Body of pancreas (tissue), 4 donors: Measurements from ENCODE around the gene SLC45A1. TPM values are rescaled to one million over a fixed set of nuclear protein-coding genes. Genes with fewer than 3 reads are reported as not detected.

Experiments
- ATAC-seq: fragments of 150-250 bp; one replicate; pipeline ENCODE4 v1.9.1; 2016
- DNase-seq, 4 donors: peaks; one replicate each; pipeline ENCODE4 v3.0.0-alpha.2; 2019
- H3K27ac ChIP-seq, 4 donors: fragments of 200-600 bp; sonication (generic); 1 replicate in 3 of 4; 2 replicates in 1 of 4; pipeline versions ENCODE4 v1.5.1 to v1.6.1; 2016 to 2019; ENCODE audit warnings: mild to moderate bottlenecking in 1 of 4, mixed read lengths in 1 of 4, moderate library complexity in 1 of 4
- H3K27me3 ChIP-seq, 2 donors: fragments of 200-600 bp; sonication (generic); one replicate each; pipeline ENCODE4 v1.6.0; 2016; ENCODE audit warnings: mild to moderate bottlenecking in 1 of 2
- H3K36me3 ChIP-seq, 2 donors: fragments of 200-600 bp; sonication (generic); replicated peaks in 1 of 2; 2 replicates each; pipeline ENCODE4 v1.5.1; 2016; ENCODE audit warnings: low read depth in 2 of 2; ENCODE audit not compliant: insufficient read depth in 1 of 2
- H3K4me1 ChIP-seq: fragments of 200-600 bp; sonication (generic); one replicate; pipeline ENCODE4 v1.6.0; 2016
- H3K4me3 ChIP-seq, 2 donors: fragments of 200-600 bp; sonication (generic); 1 replicate in 1 of 2; 2 replicates in 1 of 2; pipeline ENCODE4 v1.5.1; 2016 to 2019
- H3K9me3 ChIP-seq, 3 donors: fragments of 200-600 bp; sonication (generic); 1 replicate in 2 of 3; 2 replicates in 1 of 3; pipeline ENCODE4 v1.5.1; 2016
- CTCF ChIP-seq, 7 experiments: fragments of 450-650 bp in 4 of 7; fragments of 200-600 bp in 3 of 7; sonication (generic) in 3 of 7; IDR thresholded peaks; one replicate each; pipeline ENCODE4 v1.5.1; 2016 to 2019; ENCODE audit warnings: antibody characterized with exemption in 7 of 7
- POLR2A ChIP-seq, 3 donors: fragments of 450-650 bp; IDR thresholded peaks; one replicate each; pipeline ENCODE4 v1.6.1; 2016; ENCODE audit warnings: antibody characterized with exemption in 3 of 3, mild to moderate bottlenecking in 2 of 3
- WGBS, 2 donors: methylation state at CpG; one replicate each; pipeline ENCODE4 v1.1.5; 2017; 5-methylcytosine and 5-hydroxymethylcytosine counted together
- intact Hi-C: fragments of 100-400 bp; cut with DNase I; formaldehyde crosslinking; loops from one replicate; pipeline ENCODE4 v1.15.1; 2023
- total RNA-seq, 2 donors: library from RNA; depleted of rRNA; stranded (reverse); fragments of >200 nt; gene quantifications; one replicate each; pipeline ENCODE4 v1.1.0, GENCODE V29; 2016

The SLC45A1 gene
- total RNA-seq, 2 donors from 2014 or later, result 1.6 TPM; not detected in 1

GRCh38 chr1:8297245-8297644 lies 20.7 kb upstream of the SLC45A1 start:
- H3K4me3 ChIP-seq, result no peak overlapping the region
- DNase-seq (no peak), ATAC-seq (no peak)
- no peak for TF ChIP-seq CTCF (IDR thresholded peaks at IDR 0.05)
- TF ChIP-seq POLR2A (IDR thresholded peaks at IDR 0.05), result no peak
- intact Hi-C loops, result no loop called here
- no peaks in the 10 kb centered on the region for H3K27me3 ChIP-seq
- H3K27ac ChIP-seq, result no peak overlapping the region
- no peaks in the 10 kb centered on the region for H3K9me3 ChIP-seq
- H3K4me1 ChIP-seq, result no peaks in the 10 kb centered on the region
- 79 to 81% methylated on average over 4 of the region's 4 CpGs for WGBS, 2 donors
- no peaks in the 10 kb centered on the region for H3K36me3 ChIP-seq

- no peak overlapping the region for H3K27ac ChIP-seq
- TF ChIP-seq CTCF (IDR thresholded peaks at IDR 0.05) (no peak), POLR2A (IDR thresholded peaks at IDR 0.05) (no peak)
- no peaks in the 10 kb centered on the region for H3K36me3 ChIP-seq
- intact Hi-C loops, result no loop called here
- H3K27me3 ChIP-seq, result no peaks in the 10 kb centered on the region
- no peak overlapping the region for H3K4me3 ChIP-seq
- no peak for ATAC-seq
- no peaks in the 10 kb centered on the region for H3K4me1 ChIP-seq
- WGBS, 2 donors, result 80 to 91% methylated on average over 5 of the region's 5 CpGs
- no peak for DNase-seq
- no peaks in the 10 kb centered on the region for H3K9me3 ChIP-seq
Observed at GRCh38 chr1:8299963-8300362, 18.0 kb upstream of the SLC45A1 start.

- DNase-seq (no peak), ATAC-seq (no peak)
- Histone ChIP-seq H3K27ac (no peak overlapping the region), H3K4me3 (no peak overlapping the region), H3K9me3 (no peaks in the 10 kb centered on the region), H3K36me3 (no peaks in the 10 kb centered on the region), H3K27me3 (no peaks in the 10 kb centered on the region), H3K4me1 (no peaks in the 10 kb centered on the region)
- intact Hi-C loops, result no loop called here
- whole genome bisulfite sequencing, 2 donors, result 73 to 78% methylated on average over 22 of the region's 22 CpGs
- no peak for TF ChIP-seq POLR2A (IDR thresholded peaks at IDR 0.05)
- TF ChIP-seq CTCF (IDR thresholded peaks at IDR 0.05), result no peak
Observed at GRCh38 chr1:8302081-8302956, 15.6 kb upstream of the SLC45A1 start.

GRCh38 chr1:8303141-8303540 lies 14.8 kb upstream of the SLC45A1 start:
- TF ChIP-seq CTCF (IDR thresholded peaks at IDR 0.05) (no peak), POLR2A (IDR thresholded peaks at IDR 0.05) (no peak)
- Histone ChIP-seq H3K4me3 (no peak overlapping the region), H3K36me3 (no peaks in the 10 kb centered on the region), H3K27me3 (no peaks in the 10 kb centered on the region), H3K9me3 (no peaks in the 10 kb centered on the region), H3K4me1 (no peaks in the 10 kb centered on the region), H3K27ac (no peak overlapping the region)
- WGBS, 2 donors, result 99 to 100% methylated on average over 3 of the region's 3 CpGs
- intact Hi-C loops, result no loop called here
- no peak for ATAC-seq
- no peak for DNase-seq

GRCh38 chr1:8303876-8304275 lies 14.0 kb upstream of the SLC45A1 start:
- intact Hi-C loops, result no loop called here
- ATAC-seq, result no peak
- no peak for TF ChIP-seq POLR2A (IDR thresholded peaks at IDR 0.05)
- H3K36me3 ChIP-seq, result no peaks in the 10 kb centered on the region
- no peak overlapping the region for H3K27ac ChIP-seq
- 83 to 89% methylated on average over 4 of the region's 4 CpGs for WGBS, 2 donors
- H3K4me1 ChIP-seq, result peaks cover 7% of the 10 kb centered on the region
- H3K27me3 ChIP-seq, result no peaks in the 10 kb centered on the region
- H3K9me3 ChIP-seq, result no peaks in the 10 kb centered on the region
- H3K4me3 ChIP-seq, result no peak overlapping the region
- DNase-seq, result no peak
